Posterior vena cava (tissue), 2 donors: ENCODE results near the gene LRRC10B. TPM values are rescaled to one million over a fixed set of nuclear protein-coding genes. Genes with fewer than 3 reads are reported as not detected.

ENCODE experiments used
- DNase-seq: peaks from one replicate; pipeline ENCODE4 v3.0.0-alpha.2; 2020; ENCODE audit warnings: low spot score
- intact Hi-C, 2 donors: fragments of 100-400 bp; cut with DNase I; formaldehyde crosslinking; loops; one replicate each; pipeline versions ENCODE4 v1.14.1 to v1.14.2; 2022 to 2023
- total RNA-seq, 2 donors: library from RNA; stranded (reverse); fragmentation: NEBNext Ultra II Directional; extraction: Animal tissue kit (Norgen Biotek cat#: 25700); gene quantifications; one replicate each; pipeline ENCODE4 v1.2.1, GENCODE V29; 2021
- donor health status: DM: yes; HTN: yes; CAD: no.
- donor health status: DM: yes; HTN: yes; CAD: no.

LRRC10B gene
- total RNA-seq, 2 donors from 2014 or later = 1.5 to 1.6 TPM

GRCh38 chr11:61482513-61482912, 26.0 kb upstream of the LRRC10B start:
- intact Hi-C loops = loop anchor here in 1 of 2 donors (5.0 to 10.0 kb wide), 2 partner anchors 35 to 152 kb away; no protein-coding TSS in a partner anchor
- DNase-seq = no peak

GRCh38 chr11:61484541-61484940, 24.0 kb upstream of the LRRC10B start:
- no peak for DNase-seq
- intact Hi-C loops = loop anchor here in 1 of 2 donors (5.0 to 10.0 kb wide), 2 partner anchors 33 to 150 kb away; no protein-coding TSS in a partner anchor

- DNase-seq = no peak
Measured at GRCh38 chr11:61485080-61485479, 23.5 kb upstream of the LRRC10B start.

GRCh38 chr11:61486011-61486620, 22.4 kb upstream of the LRRC10B start:
- DNase-seq = no peak
- intact Hi-C loops = loop anchor here in 1 of 2 donors (10.0 kb wide), 1 partner anchor 149 kb away; no protein-coding TSS in a partner anchor

More at GRCh38 chr11:61485080-61485479, 23.5 kb upstream of the LRRC10B start:
- intact Hi-C loops = loop anchor here in 1 of 2 donors (10.0 kb wide), 1 partner anchor 150 kb away; no protein-coding TSS in a partner anchor

GRCh38 chr11:61486779-61487178, 21.8 kb upstream of the LRRC10B start:
- DNase-seq = no peak
- intact Hi-C loops = loop anchor here in 1 of 2 donors (10.0 kb wide), 1 partner anchor 148 kb away; no protein-coding TSS in a partner anchor

- intact Hi-C loops = loop anchor here in 1 of 2 donors (10.0 kb wide), 1 partner anchor 147 kb away; no protein-coding TSS in a partner anchor
- DNase-seq = no peak
Measured at GRCh38 chr11:61487342-61488025, 21.1 kb upstream of the LRRC10B start.

GRCh38 chr11:61488651-61489291, 19.8 kb upstream of the LRRC10B start:
- intact Hi-C loops = loop anchor here in 1 of 2 donors (10.0 kb wide), 1 partner anchor 146 kb away; no protein-coding TSS in a partner anchor
- no peak for DNase-seq

GRCh38 chr11:61489833-61490721, 18.5 kb upstream of the LRRC10B start:
- intact Hi-C loops = loop anchor here in 1 of 2 donors (10.0 kb wide), 1 partner anchor 145 kb away; no protein-coding TSS in a partner anchor
- DNase-seq = no peak

- intact Hi-C loops = no loop called here
- DNase-seq = no peak
Measured at GRCh38 chr11:61491736-61492395, 16.7 kb upstream of the LRRC10B start.

GRCh38 chr11:61494381-61494961, 14.1 kb upstream of the LRRC10B start:
- intact Hi-C loops = no loop called here
- DNase-seq = no peak

- intact Hi-C loops = no loop called here
- no peak for DNase-seq
Measured at GRCh38 chr11:61495801-61496601, 12.5 kb upstream of the LRRC10B start.

GRCh38 chr11:61496602-61497400, 11.7 kb upstream of the LRRC10B start:
- intact Hi-C loops = no loop called here
- no peak for DNase-seq

- intact Hi-C loops = no loop called here
- DNase-seq = no peak
Measured at GRCh38 chr11:61497473-61497872, 11.1 kb upstream of the LRRC10B start.

- no peak for DNase-seq
- intact Hi-C loops = no loop called here
Measured at GRCh38 chr11:61497876-61498275, 10.7 kb upstream of the LRRC10B start.

- intact Hi-C loops = no loop called here
- no peak for DNase-seq
Measured at GRCh38 chr11:61498767-61499341, 9.7 kb upstream of the LRRC10B start.

GRCh38 chr11:61499816-61500491, 8.6 kb upstream of the LRRC10B start:
- intact Hi-C loops = no loop called here
- DNase-seq = no peak
